ENCODE data around the gene LRRC15.

LRRC15 gene

DNA sequence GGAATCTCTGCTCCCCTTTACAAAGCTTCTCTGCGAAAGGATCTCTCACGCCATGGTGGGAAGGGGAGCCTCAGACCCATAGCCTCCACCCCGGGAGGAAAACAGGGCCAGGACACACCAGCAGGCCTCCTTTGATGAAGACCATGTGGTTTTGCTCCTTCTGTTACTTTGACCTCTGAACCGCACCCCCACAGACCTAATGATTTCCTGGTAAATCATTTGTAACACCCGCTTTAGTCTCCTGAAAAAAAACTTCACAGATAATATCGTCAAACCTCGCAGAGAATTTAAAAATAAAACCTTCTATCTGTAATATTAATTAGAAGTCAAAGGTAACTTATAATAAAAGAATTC, 36.7 kb downstream of the LRRC15 start:
- DNase-seq (ENCODE audit: low read depth): no peak

DNA sequence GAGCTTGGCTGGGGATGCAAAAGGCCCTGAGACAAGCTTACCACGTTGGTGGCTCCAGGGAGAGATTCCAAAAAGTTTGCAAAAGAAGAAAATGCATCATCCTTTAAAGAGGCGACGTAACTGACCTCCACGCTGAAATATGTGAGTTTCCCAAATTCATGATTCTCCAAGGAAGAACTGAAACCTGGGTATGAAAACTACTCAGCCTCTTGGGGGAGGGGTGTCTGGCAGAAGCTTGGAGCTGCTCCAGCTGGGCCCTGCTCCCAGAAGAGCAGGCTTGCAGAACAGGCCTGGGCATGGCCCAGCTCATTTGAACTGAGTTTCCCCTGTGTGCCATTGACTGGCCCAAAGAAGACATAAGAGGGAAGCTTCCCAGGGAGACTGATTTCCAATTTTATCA, 39.0 kb downstream of the LRRC15 start:
- DNase-seq (ENCODE audit: low read depth): peak; percentile 31

DNA sequence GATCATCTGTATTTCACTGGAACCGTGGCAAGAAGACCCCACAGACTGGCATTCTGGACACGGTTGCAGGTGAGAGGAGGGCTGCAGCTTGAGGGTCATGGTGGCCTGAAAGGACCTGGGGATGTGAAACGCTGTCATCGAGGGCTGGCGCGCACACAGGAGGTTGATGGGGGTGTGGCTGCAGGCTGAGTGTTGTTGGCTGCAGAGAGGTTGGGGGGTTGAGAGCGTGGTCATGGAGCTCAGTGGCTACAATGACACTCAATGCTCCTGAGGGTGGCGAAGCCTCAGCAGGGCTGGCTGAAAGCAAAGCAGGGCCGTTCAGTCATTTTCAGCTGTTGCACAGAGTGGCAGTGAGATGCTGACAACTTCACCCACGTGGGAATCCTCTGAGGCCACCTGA, 39.4 kb downstream of the LRRC15 start:
- DNase-seq (ENCODE audit: low read depth): no peak

DNA sequence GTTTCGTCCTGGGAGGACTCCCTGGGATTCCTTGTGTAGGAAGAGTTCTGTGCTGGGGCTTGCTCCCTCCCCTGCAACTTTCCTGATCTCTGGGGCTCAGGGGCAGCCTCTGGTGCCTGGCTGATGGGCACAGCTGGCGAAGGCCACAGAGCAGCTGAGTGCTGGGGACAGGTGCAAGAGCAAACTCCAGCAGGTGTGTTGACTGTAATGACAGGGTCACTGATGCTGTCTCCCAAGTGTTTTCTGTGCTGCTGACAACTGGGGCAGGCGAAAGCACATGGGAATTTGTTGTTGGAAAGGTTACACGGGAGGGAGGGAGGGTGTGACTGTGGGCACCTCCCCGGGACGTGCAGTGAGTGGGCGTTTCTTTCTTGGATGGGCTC, 40.0 kb downstream of the LRRC15 start:
- no peak for DNase-seq (ENCODE audit: low read depth)

DNA sequence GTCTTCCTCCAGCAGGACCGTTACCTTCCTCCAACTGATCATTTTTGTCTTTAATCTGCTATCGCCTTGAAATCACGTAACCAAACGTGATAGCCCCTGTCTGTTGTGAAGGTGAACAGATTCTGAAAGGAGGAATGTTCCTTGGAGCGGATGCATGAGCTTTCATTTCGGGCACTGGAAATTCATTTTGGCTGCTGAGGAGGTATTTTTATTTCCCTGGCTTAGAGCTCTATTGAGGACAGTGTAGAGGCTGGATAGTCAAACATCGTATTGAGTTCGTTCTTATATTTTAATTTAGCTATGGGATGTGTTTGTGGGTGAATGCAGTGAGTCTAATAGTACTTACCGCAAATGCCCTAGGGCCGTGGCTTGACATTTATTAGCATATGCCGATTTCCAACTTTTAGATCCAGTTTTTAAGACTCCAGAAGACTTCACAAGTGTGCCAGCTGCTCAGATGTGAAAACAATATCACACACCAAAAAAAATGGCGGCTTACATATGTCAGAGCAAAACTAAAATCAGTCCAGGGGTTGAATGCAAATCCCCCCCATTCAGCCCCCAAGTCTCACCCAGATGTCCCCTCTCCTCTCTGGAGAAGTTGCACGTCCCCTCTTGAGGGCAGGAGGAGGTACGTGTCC, 40.5 kb downstream of the LRRC15 start:
- no peak for DNase-seq (ENCODE audit: low read depth)

DNA sequence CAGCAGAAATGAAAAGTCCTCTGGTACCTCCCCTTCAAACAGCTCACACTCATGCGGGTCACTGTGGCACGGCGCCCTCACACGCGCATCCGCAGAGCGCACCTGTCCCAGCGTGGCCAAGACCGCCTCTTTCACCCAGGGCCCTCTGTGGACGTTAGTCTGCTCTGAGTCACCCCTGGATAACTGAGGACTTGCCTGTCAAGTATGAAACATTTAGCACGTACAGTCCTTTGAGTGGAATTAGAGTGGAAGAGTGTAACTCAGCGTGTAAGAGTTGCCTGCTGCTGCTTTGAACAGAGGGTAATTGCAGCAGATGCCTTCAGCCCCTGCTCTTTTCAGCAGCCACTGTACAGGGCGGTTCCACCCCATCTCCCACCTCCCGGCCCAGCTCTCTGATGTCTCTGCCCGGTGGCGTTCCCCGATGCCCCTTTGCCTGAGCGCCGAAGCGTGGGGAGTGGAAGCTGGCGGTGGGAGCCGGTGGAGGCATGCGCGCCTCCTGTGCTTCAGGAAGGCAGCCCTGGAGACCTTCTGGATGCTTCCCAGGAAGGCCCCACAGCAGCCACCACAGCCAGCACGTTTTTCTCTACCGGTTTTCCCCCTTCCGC, 41.4 kb downstream of the LRRC15 start:
- DNase-seq (ENCODE audit: low read depth): no peak

DNA sequence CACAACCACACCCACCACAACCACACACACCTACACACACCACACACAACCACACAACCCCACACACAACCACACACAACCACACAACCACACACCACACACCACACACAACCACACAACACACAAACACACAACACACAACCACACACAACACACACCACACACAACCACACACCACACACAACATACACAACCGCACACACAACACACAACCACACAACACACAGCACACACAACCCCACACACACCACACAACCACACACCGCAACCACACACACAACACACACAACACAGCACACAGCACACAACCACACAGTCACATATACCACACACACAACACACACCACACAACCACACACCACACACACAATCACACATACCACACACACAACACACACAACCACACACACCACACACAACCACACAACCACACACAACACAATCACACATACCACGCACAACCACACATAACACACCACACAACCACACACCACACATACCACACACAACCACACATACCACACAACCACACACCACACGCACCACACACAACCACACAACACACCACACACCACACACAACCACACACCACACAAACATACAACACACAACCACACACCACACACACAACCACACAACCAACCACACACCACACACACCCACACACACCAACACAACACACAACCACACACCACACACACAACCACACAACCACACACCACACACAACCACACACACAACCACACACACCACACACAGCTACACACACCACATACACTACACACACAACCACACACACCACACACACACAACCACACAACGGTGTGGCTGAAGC, 42.1 kb downstream of the LRRC15 start:
- no peak for DNase-seq (ENCODE audit: low read depth)

DNA sequence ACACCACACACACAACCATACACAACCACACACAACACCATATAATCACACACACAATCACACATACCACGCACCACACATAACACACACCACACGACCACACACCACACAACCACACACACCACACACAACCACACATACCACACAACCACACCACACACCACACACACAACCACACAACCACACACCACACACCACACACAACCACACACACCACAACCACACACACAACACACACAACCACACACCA, 42.6 kb downstream of the LRRC15 start:
- DNase-seq (ENCODE audit: low read depth): no peak

DNA sequence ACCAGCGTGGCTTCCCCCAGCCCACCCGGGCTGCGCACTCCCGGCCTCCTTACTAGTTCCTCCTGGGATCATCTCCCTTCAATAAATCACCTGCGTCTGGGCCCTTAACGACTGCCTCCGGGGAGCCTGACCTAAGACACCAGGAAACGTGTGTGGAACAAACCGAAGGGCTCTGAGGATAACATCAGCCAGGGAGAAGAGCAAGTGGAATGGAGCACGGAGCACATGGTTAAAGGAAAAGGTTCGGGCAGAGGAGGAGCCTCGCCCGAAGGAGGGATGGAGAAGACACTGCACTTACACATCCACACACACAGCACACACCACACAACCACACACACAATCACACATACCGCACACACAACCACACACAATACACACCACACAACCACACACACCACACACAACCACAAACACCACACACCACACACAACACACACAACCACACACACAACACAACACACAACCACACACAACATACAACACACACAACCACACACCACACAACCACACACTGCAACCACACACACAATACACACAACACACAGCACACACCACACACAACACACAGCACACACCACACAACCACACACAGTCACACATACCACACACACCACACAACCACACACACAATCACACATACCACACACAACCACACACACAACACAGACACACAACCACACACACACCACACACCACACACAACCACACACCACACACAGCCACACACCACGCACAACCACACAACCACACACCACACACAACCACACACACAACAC, 43.2 kb downstream of the LRRC15 start:
- DNase-seq (ENCODE audit: low read depth): no peak

DNA sequence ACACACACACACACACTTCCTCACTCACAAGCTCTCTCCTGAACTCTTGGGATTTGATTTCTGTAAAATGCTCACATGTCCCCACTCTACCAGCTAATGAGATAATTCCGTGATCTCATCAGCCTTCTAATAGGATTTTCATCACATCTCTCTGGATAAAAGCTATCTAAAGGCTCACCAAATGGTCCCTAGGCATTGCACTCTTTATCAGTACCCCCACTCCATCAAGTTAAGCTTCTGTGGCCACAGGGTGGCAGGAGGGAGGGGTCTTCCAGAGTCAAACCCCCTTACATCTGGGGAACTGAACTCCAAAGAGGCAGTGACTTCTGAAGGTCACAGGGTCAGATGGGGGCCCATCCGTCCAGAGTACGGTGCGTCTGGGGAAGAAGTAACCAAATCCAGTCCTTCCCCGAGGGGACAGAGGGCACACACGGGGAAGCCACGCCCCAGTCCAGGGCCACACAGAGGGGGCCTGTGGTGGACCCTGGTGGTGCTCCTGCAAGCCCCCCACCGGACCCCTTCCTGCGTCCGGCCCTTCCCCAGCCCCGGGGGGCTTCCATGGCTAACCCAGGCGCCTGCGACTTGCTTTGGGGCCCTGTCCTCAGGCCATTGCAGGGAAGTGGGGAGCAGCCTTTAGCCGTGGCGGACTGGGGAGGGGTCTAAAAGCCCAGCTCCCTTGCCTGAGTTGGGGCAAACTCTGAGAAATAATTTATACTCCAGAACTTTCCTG, 44.0 kb downstream of the LRRC15 start:
- no peak for DNase-seq (ENCODE audit: low read depth)

DNA sequence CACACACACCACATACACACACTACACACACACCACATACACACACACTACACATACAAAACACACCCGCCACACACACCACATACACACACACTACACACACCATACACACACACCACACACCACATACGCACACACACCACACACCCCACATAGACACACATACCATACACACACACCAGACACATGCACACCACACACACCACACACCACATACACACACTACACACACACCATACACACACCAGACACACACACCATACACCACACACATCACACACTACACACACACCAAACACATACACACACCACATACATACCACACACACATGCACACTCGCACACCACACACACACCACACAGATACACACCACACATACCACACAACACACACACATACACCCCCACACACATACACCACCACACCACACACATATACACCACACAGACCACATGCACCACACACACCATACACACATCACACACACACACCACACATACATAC, 44.7 kb downstream of the LRRC15 start:
- DNase-seq (ENCODE audit: low read depth): no peak

DNA sequence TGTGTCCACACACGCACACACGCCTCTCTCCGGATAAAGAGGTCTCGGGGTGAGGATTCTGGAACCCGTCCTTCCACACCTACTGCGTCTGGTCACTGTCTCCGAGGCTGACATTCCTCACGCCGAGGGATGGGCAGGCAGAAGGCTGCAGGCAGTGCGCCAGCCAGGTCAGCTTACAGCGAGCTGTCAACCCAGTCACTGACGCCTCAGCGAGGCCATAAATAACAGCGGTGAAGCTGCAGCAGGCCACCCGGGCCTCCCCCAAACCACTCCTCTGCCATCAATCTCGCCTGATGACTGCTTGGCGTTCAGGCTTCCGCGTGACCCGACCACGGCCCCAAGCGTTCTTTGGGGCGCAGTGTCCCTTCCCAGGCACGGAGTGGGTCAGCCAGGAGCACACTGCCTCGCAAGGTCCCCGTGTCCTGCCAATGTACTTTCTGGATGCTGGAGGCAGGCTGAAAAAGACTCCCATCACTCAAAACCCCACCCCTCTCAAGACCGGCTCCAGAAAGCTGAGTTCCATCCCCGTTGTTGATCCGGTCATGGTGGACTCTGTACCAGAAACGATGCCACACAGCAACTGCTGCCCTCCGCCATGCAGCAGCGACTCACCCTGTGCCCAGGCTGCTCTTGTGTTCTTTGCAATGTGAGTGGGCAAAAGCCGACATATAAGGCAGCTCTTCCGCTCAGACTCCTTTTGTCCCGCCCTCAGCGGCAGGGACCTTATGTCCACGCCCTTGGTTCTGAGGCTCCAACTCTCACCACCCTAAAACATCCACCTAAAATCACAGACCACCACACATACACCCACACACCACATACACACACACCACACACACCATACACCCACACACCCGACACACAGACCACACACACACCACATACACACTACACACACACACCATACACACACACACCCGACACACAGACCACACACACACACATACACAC, 45.5 kb downstream of the LRRC15 start:
- DNase-seq (ENCODE audit: low read depth): no peak

DNA sequence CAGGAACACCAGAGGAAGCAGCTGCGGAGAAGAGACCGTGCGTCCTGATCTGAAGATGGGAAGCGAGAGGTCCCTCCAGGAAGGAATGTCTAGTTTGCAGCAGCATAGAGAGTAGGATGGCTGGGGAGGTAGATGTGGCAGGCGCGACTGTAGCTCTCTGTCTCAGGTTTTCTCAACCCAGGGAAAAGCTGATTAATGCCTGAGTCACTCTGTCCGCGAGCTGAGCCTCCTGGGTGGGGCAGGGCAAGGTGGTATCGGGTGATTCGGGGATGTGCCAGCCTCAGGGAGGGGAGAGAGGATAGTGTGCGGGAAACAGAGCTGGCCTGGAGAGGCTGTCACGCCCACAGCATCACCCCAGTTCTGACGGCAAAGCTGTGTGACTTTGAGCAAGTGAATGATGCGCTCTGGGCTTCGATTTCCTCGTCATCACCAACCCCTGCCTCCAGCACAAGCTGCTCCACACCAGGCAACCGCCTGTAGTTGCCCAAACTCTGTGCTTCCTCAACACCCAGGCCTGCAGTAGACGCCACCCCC, 46.8 kb downstream of the LRRC15 start:
- DNase-seq (ENCODE audit: low read depth): no peak

DNA sequence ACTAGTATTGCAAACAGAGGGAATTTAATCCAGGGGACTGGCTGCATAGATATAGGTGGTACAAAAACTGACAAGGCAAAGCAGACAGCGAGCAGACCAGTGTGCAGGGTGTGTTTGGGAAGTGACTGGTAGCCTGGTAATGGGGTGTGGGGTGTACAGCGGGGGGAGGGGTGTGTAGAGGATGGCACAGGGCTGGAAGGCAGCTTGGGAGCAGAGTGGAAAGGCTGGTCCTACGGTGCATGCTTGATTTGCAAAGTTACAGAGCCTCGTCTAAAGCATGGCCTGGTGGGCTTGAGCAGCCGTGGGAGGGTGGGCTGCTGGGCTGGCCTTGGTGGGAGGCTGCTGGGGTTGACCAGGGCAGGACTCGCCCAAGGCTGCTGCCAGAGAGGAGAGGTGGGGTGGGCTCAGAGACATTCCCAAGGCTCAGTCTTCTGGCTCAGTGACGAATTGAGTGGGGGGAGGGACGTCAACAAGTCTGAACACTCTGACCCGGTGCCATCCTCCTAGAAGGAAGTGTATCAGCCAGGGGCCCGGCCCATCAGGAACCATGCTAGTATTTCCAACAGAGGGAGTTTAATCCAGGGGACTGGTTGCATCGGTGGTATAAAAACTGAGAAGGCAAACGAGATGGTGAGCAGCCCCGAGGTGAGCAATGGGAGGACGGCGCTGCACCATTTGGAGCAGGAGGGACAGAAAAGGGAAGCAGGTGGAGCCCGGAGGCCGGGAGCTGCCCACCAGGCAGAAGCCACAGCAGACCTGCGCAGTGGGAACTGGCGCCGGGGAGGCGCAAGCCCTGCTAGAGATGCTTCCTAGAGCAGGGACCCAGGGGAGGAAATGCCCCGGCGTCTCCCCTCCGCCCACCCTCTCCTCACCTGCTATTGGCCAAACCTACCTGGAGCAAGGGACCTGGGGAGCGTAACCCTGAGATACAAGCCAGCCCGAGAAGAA, 47.6 kb downstream of the LRRC15 start:
- DNase-seq (ENCODE audit: low read depth): no peak

DNA sequence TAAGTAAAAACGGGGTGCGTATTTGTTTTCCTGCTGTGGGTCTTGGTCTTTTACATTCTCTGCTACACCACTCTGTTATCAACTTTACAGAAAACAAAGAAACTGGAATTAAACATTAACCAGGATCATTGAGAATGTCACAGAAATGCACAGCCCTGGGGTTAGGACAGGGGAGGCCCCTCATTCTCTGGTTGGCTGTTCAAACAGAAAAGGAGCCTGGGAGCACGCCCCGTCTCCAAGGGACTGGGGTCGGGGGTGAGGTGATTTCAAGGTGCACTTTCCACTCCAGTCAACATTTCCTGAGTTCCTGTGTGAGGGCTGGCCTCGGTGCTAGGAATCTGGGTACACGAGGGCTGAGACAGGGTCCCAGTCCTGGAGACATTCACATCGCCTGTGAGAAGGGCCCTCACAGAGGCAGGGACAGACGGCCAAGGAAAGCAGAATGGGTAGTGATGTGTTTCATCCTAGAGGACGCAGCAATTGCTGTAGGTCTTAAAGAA, 48.7 kb downstream of the LRRC15 start:
- DNase-seq (ENCODE audit: low read depth): no peak

DNA sequence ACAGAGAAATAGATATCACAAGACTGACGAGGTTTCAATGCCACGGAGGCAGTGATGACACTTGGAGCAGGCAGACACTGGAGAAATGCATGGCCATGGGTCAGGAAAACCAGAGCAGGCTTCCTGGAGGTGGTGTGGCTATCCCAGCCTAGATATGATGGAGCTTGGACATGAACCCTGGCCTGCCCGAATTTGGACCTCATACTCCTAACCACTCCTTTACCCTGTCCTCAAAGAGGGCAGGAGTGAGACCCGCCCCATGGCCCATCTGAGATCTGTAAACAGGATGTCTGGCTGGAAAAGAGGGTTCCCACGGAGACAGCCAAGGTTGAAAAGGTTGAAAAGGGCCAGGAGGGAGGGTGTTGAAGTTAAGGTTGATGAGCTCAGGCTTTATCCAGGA, 49.4 kb downstream of the LRRC15 start:
- DNase-seq (ENCODE audit: low read depth): no peak

DNA sequence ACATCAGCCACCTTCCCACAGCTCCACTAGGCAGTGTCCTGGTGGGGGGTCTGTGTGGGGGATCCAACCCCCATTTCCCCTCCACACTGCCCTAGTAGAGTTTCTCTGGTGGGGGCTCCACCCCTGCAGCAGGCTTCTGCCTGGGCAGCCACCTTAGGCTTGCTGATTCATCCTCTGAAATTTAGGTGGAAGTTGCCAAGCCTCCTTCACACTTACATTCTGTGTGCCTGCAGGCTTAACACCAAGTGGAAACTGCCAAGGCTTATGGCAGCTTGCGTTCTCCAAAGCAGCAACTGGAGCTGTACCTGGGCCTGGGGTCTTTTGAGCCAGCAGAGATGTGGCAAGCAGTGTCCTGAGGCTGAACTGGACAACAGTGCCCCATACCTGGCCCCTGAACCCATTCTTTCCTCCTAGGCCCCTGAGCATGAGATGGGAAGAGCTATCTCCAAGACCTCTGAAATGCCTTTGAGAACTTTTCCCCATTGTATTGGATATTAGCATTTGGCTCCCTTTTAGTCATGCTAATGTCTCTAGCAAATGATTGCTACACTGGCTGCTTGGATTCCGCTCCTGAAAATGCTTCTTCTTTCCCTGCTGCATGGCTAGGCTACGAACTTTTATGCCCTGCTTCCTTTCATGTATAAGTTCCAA, 50.9 kb downstream of the LRRC15 start:
- no peak for DNase-seq (ENCODE audit: low read depth)

DNA sequence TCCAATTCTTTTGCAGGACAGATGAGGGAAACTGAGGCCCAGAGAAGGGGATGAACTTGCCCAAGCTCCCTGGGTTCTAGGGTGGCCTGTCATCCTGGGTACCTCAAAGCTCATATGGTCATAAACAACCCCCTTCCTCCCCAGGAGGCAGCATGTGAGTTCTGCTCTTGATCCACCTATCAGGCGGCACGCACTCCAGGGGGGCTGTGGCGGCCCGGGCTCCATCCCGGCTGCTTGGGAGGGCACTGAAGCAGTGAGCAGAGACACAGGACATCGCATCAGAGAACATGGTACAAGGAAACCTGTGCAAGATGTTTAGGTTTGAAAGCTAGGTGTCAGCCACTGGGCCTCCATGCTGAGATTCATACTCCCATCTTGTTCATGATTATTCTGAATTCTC, 52.6 kb downstream of the LRRC15 start:
- no peak for DNase-seq (ENCODE audit: low read depth)

DNA sequence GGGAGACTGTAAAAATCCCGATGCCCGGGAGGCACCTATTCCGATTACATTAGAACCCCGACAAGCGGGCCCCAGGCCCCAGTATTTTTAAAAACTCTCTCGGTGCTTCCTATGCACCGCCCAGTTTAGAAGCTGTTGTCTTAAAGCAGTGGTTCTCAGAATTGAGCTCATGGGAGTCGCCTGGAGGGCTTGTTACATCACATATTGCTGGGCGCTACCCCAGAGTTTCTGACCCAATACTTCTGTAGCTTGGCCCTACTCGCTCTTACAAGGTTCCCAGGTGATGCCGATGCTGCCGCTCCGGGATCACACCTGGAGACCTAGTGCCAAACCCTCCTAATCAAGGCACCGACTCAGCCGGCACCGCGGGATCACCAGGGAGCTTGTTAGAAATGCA, 53.6 kb downstream of the LRRC15 start:
- no peak for DNase-seq (ENCODE audit: low read depth)

Measured in fibroblast of the conjunctiva (primary cell).